Fibroblast of skin of left biceps (primary cell): Measurements from ENCODE around the gene SPACA4.

ENCODE experiments used
- DNase-seq, 2 experiments: peaks; one replicate each; pipeline ENCODE4 v3.0.0-alpha.2; 2013; ENCODE audit warnings: low read depth in 2 of 2

Gene SPACA4

DNA sequence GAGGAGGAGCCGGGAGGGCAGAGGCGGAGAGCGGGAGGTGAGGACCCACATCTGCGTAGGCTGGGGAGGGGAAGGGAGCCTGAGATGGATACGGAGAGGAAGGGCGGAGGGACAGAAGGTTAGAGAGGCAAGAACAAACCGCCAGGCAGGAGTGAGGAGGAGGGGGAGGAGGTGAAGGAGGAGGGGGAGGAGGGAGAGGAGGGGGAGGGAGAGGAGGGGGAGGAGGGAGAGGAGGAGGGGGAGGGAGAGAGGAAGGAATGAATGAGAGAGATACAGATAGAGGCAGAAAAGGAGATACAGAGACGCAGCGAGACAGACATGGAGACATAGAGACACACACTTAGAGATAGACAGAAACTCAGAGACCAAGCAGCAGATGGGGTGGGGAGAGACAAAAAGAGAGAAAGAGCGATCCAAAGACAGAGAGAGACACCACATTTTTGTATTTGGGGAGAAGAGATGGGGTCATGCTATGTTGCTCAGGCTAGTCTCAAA is 40.2 kb downstream of the SPACA4 start:
- DNase-seq: no peak

DNA sequence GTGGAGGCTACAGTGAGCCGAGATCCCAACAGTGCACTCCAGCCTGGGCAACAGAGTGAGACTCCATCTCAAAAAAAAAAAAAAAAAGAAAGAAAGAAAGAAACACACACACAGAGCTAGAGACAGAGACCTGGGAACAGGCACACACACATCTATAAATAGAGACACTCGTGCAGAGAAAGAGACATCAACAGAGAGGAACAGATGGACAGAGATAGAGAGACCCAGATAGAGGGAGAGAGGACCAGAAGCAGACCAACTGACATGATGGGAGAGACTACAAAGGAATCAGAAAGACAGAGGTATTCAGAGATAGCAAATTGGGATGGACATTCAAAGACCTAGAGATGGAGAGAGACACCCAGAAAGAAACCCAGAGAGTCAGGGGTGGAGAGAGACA is 41.6 kb downstream of the SPACA4 start:
- no peak for DNase-seq

DNA sequence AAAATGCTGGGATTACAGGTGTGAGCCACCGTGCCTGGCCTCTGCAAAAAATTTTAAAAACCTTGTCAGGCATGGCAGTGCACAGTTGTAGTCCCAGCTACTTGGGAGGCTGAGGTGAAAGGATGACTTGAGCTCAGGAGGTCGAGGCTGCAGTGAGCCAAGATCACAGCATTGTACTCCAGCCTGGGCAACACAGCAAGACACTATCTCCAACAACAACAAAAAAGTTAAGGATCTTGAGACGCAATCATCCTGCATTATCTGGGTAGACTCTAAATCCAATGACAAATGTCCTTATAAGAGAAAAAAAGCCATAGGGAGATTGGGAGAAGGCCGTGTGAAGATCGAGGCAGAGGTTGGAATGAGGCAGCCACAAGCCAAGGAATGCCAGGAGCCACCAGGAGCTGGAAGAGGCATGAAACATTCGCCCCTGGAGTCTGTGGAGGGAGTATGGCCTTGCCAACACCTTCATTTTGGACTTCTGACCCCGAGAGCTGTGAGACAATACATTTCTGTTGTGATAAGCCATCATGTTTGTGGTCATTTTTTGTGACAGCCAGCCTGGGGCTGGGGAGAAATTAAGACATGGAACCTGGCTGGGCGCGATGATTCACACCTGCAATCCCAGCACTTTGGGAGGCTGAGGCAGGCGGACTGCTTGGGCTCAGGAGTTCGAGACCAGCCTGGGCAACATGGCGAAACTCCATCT is 44.6 kb downstream of the SPACA4 start:
- DNase-seq: no peak

DNA sequence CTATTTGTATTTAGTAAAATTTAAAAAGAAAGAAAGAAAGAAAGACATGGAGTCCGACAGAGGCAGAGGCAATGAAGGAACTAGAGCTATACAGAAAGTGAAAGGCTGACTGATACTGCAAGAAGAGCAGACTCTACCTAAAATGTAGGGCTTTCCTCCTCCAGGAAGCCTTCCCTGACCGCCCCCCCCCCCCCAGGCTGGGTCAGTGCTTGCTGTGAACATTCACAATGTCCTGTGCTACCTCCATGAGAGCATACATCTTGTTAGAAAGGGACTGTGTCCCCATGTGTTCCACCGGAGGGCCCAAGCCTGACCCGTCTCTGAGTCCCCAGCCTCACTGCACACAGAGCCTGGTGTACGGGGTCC is 45.1 kb downstream of the SPACA4 start:
- no peak for DNase-seq

DNA sequence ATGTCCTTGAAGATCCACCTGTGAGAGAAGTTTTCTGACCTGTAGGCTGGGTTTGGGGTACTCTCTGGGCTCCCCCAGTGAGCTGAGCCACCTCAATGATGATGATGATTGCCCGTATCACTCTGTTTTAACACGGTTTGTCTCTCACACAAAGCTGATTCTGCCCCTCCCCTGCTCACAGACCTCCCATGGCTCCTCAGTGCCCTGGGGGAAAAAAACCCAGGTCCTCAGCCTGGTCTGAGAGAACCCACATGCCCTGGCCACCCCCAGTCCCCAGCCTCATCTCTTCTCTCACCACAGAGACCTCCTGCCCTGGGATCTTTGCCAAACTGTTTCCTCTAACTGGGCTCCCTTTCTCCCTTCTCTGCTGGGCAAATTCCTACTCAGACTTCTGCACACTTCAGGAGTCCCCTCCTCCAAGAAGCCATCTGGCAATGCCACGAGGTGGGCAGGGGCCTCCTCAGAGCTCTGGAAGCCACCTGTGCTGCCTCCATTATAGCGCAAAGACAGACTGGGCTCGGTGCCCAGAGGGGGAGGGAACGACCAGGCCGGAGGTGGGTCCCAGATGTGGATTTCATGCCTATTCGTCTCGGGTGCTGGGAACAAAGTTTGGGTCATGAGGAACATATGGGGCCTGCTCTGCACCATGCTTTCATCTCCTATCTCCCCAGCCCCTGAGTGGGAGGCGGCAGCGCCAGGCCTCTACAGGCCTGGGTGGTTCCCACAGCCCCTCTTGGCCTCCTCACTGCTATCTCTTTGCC is 47.9 kb downstream of the SPACA4 start:
- DNase-seq: no peak

DNA sequence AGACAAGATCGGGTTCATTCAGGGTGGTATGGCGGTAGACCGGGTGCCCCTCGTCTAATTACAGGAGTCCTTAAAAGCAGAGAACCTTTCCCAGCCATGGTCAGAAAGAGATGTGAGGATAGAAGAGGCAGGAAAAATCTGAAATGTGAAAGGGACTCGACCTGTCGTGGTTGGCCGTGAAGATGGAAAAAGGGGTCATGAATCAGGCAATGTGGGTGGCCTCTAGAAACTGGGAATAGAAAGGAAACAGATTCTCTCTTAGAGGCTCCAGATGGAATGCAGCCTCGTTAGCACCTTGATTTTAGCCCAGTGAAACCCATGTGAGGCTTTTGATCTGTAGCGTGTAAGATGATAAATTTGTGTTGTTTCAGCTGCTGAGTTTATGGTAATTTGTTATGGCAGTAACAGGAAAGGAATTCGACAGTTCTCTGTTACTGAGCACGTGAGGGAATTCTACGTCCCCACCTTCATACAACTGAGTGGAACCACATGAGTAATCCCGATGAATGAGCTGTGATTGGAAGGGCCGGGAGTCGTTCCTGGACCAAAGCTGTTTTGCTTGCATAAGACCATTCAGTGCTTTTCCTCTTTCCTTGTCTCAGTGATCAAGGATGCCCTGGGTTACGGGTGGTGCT is 50.4 kb downstream of the SPACA4 start:
- peak; percentile 66 to 77 for DNase-seq
